ENCODE results near the gene CCDC82. TPM values are rescaled to one million over a fixed set of nuclear protein-coding genes. Genes with fewer than 3 reads are reported as not detected.
"Not testable (repeated sequence)": the region's sequence is repeated elsewhere in the genome, so short reads cannot be mapped to it uniquely, and the experiment has no call there.

The CCDC82 gene
- total RNA-seq = 16.4 TPM
- long read RNA-seq, full-length matches to known transcripts = 20 of 33 reads
- long read RNA-seq, partial matches to known transcripts = 2 of 33 reads
- long read RNA-seq, other reads (novel, unspliced or antisense) = 11 of 33 reads

GRCh38 chr11:96389720-96390487, at the start of gene CCDC82, which contains the start of gene JRKL:
TSS of gene CCDC82 (minus strand) at chr11:96389912. CDS start at chr11:96384747, 5,165 bp downstream.
TSS of gene JRKL (plus strand) at chr11:96390013. CDS start at chr11:96390650, 637 bp downstream.
- intact Hi-C loops (cut with DNase I) = loop anchor here (5.0 kb wide), 2 partner anchors 553 to 598 kb away; partner anchors contain the start of gene CEP57
- peak; percentile 99 for DNase-seq (ENCODE audit: low spot score)

GRCh38 chr11:96432654-96433053, 42.9 kb upstream of the CCDC82 start:
- intact Hi-C loops (cut with DNase I); DNase-seq (ENCODE audit: low spot score): not testable (repeated sequence)

DNA sequence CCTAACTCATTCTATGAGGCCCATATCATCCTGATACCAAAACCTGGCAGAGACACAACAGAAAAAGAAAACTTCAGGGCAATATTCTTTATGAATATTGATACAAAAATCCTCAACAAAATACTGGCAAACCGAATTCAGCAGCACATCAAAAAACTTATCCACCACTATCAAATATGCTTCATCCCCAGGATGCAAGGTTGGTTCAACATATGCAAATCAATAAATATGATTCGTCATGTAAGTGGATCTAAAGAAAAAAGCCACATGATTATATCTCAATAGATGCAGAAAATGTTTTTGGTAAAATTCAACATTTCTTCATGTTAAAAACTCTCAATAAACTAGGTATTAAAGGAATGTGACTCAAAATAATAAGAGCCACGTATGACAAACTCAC, 41.0 kb upstream of the CCDC82 start:
- intact Hi-C loops (cut with DNase I) = no loop called here
- DNase-seq (ENCODE audit: low spot score) = no peak

DNA sequence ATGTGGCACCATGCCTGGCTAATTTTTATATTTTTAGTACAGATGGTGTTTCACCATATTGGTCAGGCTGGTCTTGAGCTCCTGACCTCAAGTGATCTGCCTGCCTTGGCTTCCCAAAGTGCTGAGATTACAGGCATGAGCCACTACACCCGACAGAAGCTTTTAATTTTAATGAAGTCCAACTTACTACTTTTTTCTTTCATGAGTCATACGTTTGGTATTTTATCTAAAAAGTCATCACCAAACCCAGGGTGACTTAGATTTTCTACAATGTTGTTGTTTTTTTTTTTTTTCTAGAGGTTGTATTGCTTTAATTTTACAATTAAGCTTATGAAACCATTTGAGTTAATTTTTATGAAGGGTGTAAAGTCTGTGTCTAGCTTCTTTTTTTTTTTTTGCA, 35.0 kb upstream of the CCDC82 start:
- intact Hi-C loops (cut with DNase I) = no loop called here
- no peak for DNase-seq (ENCODE audit: low spot score)

GRCh38 chr11:96413408-96413807, 23.7 kb upstream of the CCDC82 start:
- intact Hi-C loops (cut with DNase I) = no loop called here
- no peak for DNase-seq (ENCODE audit: low spot score)

DNA sequence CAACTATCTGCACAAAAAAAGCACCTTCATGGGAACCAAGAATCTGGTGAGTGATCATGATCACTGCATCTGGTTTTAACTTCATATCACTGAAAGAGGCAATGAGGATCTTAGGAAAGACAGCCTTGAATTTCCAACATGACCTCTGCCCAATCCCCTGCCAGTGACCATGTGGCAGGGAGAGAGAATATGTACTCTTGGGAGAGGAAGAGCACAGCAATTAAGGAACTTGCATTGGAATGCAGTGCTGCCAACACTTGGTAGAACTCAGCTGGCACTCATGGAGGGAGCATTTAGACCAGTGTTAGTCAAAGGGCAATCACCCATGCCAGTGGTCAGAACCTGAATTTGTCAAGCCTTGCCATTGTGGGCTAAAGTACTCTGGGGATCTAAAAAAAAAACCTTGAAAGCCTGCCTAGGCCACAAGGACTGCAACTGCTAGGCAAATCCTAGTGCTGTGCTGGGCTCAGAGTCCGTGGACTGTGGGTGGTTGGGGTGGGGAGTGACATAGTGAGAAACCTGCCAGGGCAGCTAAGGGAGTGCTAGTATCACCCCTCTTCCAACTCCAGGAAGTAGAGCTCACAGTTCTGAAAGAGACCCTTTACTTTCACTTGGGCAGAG, 23.2 kb upstream of the CCDC82 start:
- DNase-seq (ENCODE audit: low spot score) = no peak
- intact Hi-C loops (cut with DNase I) = no loop called here

DNA sequence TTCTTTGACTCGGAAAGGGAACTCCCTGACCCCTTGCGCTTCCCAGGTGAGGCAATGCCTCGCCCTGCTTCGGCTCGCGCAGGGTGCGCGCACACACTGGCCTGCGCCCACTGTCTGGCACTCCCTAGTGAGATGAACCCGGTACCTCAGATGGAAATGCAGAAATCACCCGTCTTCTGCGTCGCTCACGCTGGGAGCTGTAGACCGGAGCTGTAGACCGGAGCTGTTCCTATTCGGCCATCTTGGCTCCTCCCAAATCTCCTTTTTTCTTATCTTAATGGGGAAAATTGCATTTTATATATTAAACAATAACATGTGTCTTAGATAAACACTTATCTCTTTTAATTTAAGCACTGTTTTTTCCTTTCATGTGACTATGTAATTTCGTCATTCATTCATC, 21.7 kb upstream of the CCDC82 start:
- intact Hi-C loops (cut with DNase I); DNase-seq (ENCODE audit: low spot score): not testable (repeated sequence)

- intact Hi-C loops (cut with DNase I) = no loop called here
- DNase-seq (ENCODE audit: low spot score) = no peak
Measured at GRCh38 chr11:96400697-96401096, 11.0 kb upstream of the CCDC82 start.

- no peak for DNase-seq (ENCODE audit: low spot score)
- intact Hi-C loops (cut with DNase I) = no loop called here
Measured at GRCh38 chr11:96397863-96398262, 8.2 kb upstream of the CCDC82 start.

GRCh38 chr11:96396637-96397036, 6.9 kb upstream of the CCDC82 start:
- no peak for DNase-seq (ENCODE audit: low spot score)
- intact Hi-C loops (cut with DNase I) = no loop called here

GRCh38 chr11:96394773-96395172, 5.1 kb upstream of the CCDC82 start:
- intact Hi-C loops (cut with DNase I) = loop anchor here (5.0 kb wide), 1 partner anchor 557 kb away; no protein-coding TSS in a partner anchor
- no peak for DNase-seq (ENCODE audit: low spot score)

- DNase-seq (ENCODE audit: low spot score) = no peak
Measured at GRCh38 chr11:96393753-96394348, 4.1 kb upstream of the CCDC82 start.

GRCh38 chr11:96391698-96392307, 2.1 kb upstream of the CCDC82 start:
- intact Hi-C loops (cut with DNase I) = loop anchor here (5.0 kb wide), 1 partner anchor 555 kb away; no protein-coding TSS in a partner anchor
- DNase-seq (ENCODE audit: low spot score) = no peak

More at GRCh38 chr11:96393753-96394348, 4.1 kb upstream of the CCDC82 start:
- intact Hi-C loops (cut with DNase I) = loop anchor here (5.0 kb wide), 1 partner anchor 557 kb away; no protein-coding TSS in a partner anchor

- intact Hi-C loops (cut with DNase I) = loop anchor here (5.0 kb wide), 1 partner anchor 553 kb away; no protein-coding TSS in a partner anchor
- DNase-seq (ENCODE audit: low spot score) = no peak
Measured at GRCh38 chr11:96390488-96390792, 728 bp upstream of the CCDC82 start.

DNA sequence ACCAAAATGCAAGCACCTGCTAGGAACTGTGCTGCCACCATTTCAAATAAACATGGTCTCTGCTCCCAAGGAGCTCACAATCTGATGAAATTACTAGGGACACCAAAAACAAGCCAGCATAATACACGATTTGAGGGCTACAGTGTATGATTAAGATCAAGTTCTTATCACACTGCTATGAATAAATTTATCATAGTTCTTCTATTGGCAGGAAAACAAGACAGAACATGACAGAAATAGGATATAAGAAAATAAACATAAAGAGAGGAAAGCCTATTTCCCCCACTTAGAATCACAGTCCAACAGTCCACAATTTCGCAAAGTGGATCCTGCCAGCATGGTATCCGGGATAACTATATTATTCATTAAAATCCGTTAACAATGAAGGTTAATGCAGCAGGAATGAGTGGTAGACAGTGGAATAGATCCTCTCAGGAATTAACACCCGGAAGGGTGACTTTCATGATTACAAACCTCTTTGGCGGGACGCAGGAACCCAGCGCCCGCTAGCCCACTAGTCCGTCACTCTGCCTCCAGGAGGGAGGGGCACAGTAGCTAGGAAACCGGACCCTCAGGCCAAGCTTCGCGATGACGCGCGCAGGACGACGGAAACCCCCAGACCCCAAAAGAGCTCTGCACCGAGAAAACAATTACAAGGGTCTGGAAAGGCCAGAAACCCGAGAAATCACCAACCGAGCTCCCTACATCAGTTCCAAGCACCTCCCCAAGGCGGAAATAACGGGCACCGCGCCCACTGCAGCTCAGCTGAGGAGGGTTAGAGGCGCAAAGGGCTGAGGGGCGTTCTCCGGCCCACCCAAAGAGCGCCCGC, 607 bp downstream of the CCDC82 start:
- intact Hi-C loops (cut with DNase I) = loop anchor here (5.0 kb wide), 1 partner anchor 597 kb away; the partner anchor contains the start of gene CEP57
- DNase-seq (ENCODE audit: low spot score) = no peak

- intact Hi-C loops (cut with DNase I) = loop anchor here (5.0 kb wide), 1 partner anchor 593 kb away; the partner anchor contains the start of gene CEP57
- no peak for DNase-seq (ENCODE audit: low spot score)
Measured at GRCh38 chr11:96385187-96385586, 4.5 kb downstream of the CCDC82 start.

DNA sequence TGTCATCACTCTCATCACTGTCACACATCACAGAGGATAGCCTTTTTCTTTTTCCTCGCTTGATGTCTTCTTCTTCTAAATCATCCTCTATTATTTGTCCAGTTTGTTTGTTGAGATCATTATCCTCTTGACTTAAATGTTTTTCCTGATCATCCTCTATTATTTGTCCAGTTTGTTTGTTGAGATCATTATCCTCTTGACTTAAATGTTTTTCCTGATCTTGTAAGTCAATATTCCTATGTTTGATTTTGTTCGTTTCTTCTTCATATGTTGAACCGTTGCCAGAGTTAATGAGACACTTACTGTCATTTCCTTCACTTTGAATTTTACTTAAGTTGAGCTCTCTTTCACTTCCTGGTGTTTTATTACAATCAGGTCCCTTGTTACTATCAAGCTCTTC, 5.6 kb downstream of the CCDC82 start:
- no peak for DNase-seq (ENCODE audit: low spot score)
- intact Hi-C loops (cut with DNase I) = no loop called here

DNA sequence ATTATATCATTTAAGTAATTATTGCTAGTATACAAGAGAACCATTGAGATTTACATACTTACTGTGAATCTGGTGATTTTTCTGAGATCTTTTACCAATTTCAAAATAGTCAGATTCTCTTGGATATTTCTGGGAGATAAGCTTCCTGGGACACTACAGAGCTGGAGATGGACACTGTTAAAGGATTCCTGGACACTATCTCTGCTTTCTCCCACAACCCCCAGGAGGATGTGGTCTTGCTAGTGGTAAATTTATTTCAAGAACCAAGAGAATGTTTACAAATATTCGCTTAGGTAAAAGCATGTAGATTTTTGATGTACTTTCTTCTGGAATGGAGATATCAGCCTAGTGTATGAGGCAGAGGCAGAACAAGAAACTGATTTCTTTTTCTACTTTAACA, 12.9 kb downstream of the CCDC82 start:
- DNase-seq (ENCODE audit: low spot score) = no peak
- intact Hi-C loops (cut with DNase I) = no loop called here

DNA sequence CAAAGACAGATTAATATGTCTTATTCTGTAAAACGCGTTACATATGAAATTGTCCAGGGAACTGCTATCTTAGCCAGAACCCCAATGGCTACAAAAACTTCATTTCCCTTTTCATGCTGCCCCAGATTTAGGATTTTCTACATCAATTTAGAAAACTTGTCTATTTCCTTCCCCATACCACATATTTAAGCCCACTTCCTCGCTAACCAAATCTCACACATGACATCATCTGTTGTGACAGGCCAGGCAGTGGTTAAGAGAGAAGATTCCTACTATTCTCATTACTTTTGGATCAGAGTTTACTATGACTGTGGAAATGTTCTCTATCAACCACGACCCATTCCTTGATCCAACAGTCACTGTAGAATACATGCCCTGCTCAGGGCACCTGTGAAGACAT, 15.9 kb downstream of the CCDC82 start:
- no peak for DNase-seq (ENCODE audit: low spot score)
- intact Hi-C loops (cut with DNase I) = no loop called here

All from cardiac septum (tissue), 1 donor.